MCF 10A (cell line): ENCODE measurements around the gene DTHD1. TPM values are rescaled to one million over a fixed set of nuclear protein-coding genes. Genes with fewer than 3 reads are reported as not detected.

Experiments used
- BruUV-seq: library from RNA; stranded (reverse); fragments of 400-500 nt; replicated peaks from 2 replicates; lab custom pipeline; 2021; lab: Mats Ljungman, UMichigan
- CTCF ChIA-PET: fragments of 300-600 bp; sonication (Branson Sonifier 250); formaldehyde crosslinking; extraction: SDS; loops from one replicate; lab custom pipeline; 2021; ENCODE audit warnings: antibody characterized with exemption, inconsistent platforms; lab: Yijun Ruan, JAX
- POLR2A ChIA-PET: fragments of 300-600, 350-650 bp; sonication (Branson Sonifier 250); formaldehyde crosslinking; extraction: SDS; loops from one replicate; lab custom pipeline; 2020; ENCODE audit warnings: antibody characterized with exemption, inconsistent platforms; lab: Yijun Ruan, JAX
- DNase-seq: peaks from one replicate; pipeline ENCODE4 v3.0.0-alpha.2; 2018; ENCODE audit not compliant: unreplicated experiment
- H3K27ac Mint-ChIP-seq: one replicate; pipeline ENCODE4 v1.8.0; 2022; ENCODE audit warnings: mild to moderate bottlenecking, low read depth, mixed read lengths; ENCODE audit not compliant: unreplicated experiment
- H3K27me3 Mint-ChIP-seq: one replicate; pipeline ENCODE4 v1.8.0; 2022; ENCODE audit warnings: mixed read lengths; ENCODE audit not compliant: insufficient read depth, unreplicated experiment
- H3K36me3 Mint-ChIP-seq: one replicate; pipeline ENCODE4 v1.8.0; 2022; ENCODE audit warnings: mild to moderate bottlenecking, moderate library complexity, mixed read lengths; ENCODE audit not compliant: insufficient read depth, unreplicated experiment
- H3K4me1 Mint-ChIP-seq: one replicate; pipeline ENCODE4 v1.8.0; 2022; ENCODE audit warnings: mixed read lengths; ENCODE audit not compliant: insufficient read depth, unreplicated experiment
- H3K4me3 Mint-ChIP-seq: one replicate; pipeline ENCODE4 v1.8.0; 2022; ENCODE audit warnings: mild to moderate bottlenecking, moderate library complexity, mixed read lengths; ENCODE audit not compliant: unreplicated experiment
- H3K9me3 Mint-ChIP-seq: one replicate; pipeline ENCODE4 v1.8.0; 2022; ENCODE audit warnings: mixed read lengths; ENCODE audit not compliant: unreplicated experiment
- intact Hi-C: fragments of 100-400 bp; cut with micrococcal nuclease; formaldehyde crosslinking; loops from 2 replicates; pipeline ENCODE4 v1.14.1; 2022
- total RNA-seq: library from RNA; stranded (reverse); gene quantifications from 2 replicates; pipeline ENCODE4 v1.2.3, GENCODE V29; 2022
- TF ChIP-seq, protein P1 (sequence below): fragments of 200-600 bp; IDR thresholded peaks from one replicate; pipeline ENCODE4 v1.8.0; 2022; ENCODE audit warnings: antibody characterized with exemption, mild to moderate bottlenecking; ENCODE audit not compliant: unreplicated experiment

Gene DTHD1
- total RNA-seq, 1 experiment from 2014 or later, result not detected

GRCh38 chr4:36269101-36269500 lies 12.3 kb upstream of the DTHD1 start:
- POLR2A ChIA-PET, result interaction anchor here (0.8 to 5.2 kb wide), 3 partner anchors 11 to 25 kb away, joined by 3 to 48 read pairs (median 10); partner anchors contain the start of genes ARAP2 and DTHD1
- intact Hi-C loops, result no loop called here
- no peaks in the 10 kb centered on the region for H3K36me3 Mint-ChIP-seq

DNA sequence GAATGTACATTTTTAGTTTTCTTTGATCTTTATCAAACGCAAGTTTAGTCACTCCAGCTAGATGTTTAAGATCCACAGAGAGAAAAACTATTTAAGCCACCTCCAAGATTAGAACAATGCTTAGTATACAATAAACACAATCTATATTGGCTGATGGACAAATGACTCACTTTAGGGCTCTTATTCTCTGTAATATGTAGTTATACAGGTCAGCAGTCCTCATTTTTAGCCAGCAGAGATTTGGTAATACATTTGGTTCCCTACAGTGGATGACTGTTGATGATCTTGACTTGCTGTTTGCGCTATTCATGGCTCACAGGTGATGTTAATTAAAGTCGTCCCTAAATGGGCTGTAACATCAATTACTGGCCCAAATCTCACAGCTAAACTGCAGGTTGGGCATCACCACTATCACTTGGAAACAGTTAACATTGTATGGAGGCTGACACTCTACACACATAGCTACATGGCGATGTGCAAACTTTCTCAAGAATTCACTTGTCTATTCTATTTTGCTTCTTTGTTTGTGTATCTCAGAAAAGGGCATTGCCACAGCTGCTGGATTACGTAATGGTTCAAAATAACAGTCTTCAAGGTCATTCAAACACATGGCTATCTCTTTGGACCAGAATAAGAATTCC lies 11.8 kb upstream of the DTHD1 start:
- Mint-ChIP-seq H3K4me3 (no peak overlapping the region), H3K9me3 (no peaks in the 10 kb centered on the region), H3K36me3 (no peaks in the 10 kb centered on the region), H3K27me3 (no peaks in the 10 kb centered on the region), H3K27ac (no peak overlapping the region), H3K4me1 (peaks cover 9% of the 10 kb centered on the region)
- CTCF ChIA-PET, result no interaction called here
- BruUV-seq, result no TSS peak
- no peak for DNase-seq
- intact Hi-C loops, result no loop called here
- TF ChIP-seq, protein P1, sequence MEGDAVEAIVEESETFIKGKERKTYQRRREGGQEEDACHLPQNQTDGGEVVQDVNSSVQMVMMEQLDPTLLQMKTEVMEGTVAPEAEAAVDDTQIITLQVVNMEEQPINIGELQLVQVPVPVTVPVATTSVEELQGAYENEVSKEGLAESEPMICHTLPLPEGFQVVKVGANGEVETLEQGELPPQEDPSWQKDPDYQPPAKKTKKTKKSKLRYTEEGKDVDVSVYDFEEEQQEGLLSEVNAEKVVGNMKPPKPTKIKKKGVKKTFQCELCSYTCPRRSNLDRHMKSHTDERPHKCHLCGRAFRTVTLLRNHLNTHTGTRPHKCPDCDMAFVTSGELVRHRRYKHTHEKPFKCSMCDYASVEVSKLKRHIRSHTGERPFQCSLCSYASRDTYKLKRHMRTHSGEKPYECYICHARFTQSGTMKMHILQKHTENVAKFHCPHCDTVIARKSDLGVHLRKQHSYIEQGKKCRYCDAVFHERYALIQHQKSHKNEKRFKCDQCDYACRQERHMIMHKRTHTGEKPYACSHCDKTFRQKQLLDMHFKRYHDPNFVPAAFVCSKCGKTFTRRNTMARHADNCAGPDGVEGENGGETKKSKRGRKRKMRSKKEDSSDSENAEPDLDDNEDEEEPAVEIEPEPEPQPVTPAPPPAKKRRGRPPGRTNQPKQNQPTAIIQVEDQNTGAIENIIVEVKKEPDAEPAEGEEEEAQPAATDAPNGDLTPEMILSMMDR, result no peak
- POLR2A ChIA-PET, result interaction anchor here (0.8 to 5.2 kb wide), 2 partner anchors 13 to 26 kb away, joined by 3 to 48 read pairs; partner anchors contain the start of gene ARAP2

More at GRCh38 chr4:36269101-36269500, 12.3 kb upstream of the DTHD1 start:
- H3K27ac Mint-ChIP-seq, result no peak overlapping the region
- no TSS peak for BruUV-seq
- CTCF ChIA-PET, result interaction anchor here (1.4 kb wide), 1 partner anchor 11 kb away, joined by 5 read pairs; the partner anchor contains the start of gene DTHD1
- TF ChIP-seq, protein P1, result no peak
- peaks cover 9% of the 10 kb centered on the region for H3K4me1 Mint-ChIP-seq
- no peak overlapping the region for H3K4me3 Mint-ChIP-seq
- no peak for DNase-seq
- no peaks in the 10 kb centered on the region for H3K9me3 Mint-ChIP-seq
- H3K27me3 Mint-ChIP-seq, result no peaks in the 10 kb centered on the region

GRCh38 chr4:36273276-36273675 lies 8.1 kb upstream of the DTHD1 start:
- Mint-ChIP-seq H3K9me3 (no peaks in the 10 kb centered on the region), H3K4me3 (no peak overlapping the region), H3K27ac (peak overlapping the region; percentile 86), H3K36me3 (no peaks in the 10 kb centered on the region), H3K4me1 (peaks cover 9% of the 10 kb centered on the region), H3K27me3 (no peaks in the 10 kb centered on the region)
- BruUV-seq, result no TSS peak
- peak; percentile 57 for DNase-seq
- POLR2A ChIA-PET, result interaction anchor here (4.1 kb wide), 1 partner anchor 30 kb away, joined by 26 read pairs; the partner anchor contains the start of gene ARAP2
- CTCF ChIA-PET, result interaction anchor here (1.8 kb wide), 1 partner anchor 29 kb away, joined by 5 read pairs; the partner anchor contains the start of gene ARAP2
- intact Hi-C loops, result no loop called here
- TF ChIP-seq, protein P1, result no peak

GRCh38 chr4:36274158-36274557 lies 7.3 kb upstream of the DTHD1 start:
- peaks cover 16% of the 10 kb centered on the region for H3K4me1 Mint-ChIP-seq
- DNase-seq, result no peak
- no peak overlapping the region for H3K4me3 Mint-ChIP-seq
- H3K36me3 Mint-ChIP-seq, result no peaks in the 10 kb centered on the region
- ChIA-PET POLR2A (interaction anchor here (1.0 to 4.1 kb wide), 2 partner anchors 15 to 31 kb away, joined by 3 to 26 read pairs; partner anchors contain the start of gene ARAP2), CTCF (interaction anchor here (0.9 kb wide), 1 partner anchor 67 kb away, joined by 3 read pairs; no protein-coding TSS in a partner anchor)
- TF ChIP-seq, protein P1, result no peak
- no TSS peak for BruUV-seq
- intact Hi-C loops, result no loop called here
- no peaks in the 10 kb centered on the region for H3K27me3 Mint-ChIP-seq
- peak overlapping the region; percentile 86 for H3K27ac Mint-ChIP-seq
- H3K9me3 Mint-ChIP-seq, result no peaks in the 10 kb centered on the region
